Lung microvascular endothelial cell (primary cell): ENCODE measurements around the gene CDH3. TPM values are rescaled to one million over a fixed set of nuclear protein-coding genes. Genes with fewer than 3 reads are reported as not detected.
A peak's percentile ranks its signal among the peaks of the same experiment; 100 is the strongest.
"Not testable (repeated sequence)": the region's sequence is repeated elsewhere in the genome, so short reads cannot be mapped to it uniquely, and the experiment has no call there.

Experiments
- DNase-seq, 2 donors: peaks; one replicate each; pipeline versions ENCODE4 v3.0.0 to v3.0.0-alpha.2; 2010; ENCODE audit warnings: low read depth in 2 of 2
- total RNA-seq: library from RNA; depleted of rRNA; stranded (reverse); fragments of >200 nt; gene quantifications from 2 replicates; pipeline ENCODE4 v1.2.1, GENCODE V29; 2014

CDH3 gene
- total RNA-seq, 1 donor from 2014 or later, result not detected

DNA sequence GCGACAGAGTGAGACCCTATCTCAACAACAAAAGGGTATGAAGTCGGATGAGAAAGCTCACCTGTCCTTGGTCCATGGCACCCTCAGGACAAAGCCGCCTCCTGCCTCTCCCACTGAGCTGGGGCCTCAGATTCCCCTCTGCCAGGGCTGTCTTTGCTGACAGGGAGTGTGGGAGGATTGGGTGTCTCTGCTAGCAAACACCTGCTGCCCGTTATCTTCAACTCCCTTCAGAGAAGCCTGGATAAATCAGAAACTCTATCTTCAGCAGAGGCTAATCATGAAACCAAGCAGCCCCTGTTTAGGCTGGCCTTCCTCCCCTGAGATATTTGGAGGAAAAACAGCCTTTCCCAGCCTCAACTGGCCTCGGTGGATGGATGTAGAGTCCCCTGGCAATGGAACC is 55.7 kb downstream of the CDH3 start:
- no peak for DNase-seq

DNA sequence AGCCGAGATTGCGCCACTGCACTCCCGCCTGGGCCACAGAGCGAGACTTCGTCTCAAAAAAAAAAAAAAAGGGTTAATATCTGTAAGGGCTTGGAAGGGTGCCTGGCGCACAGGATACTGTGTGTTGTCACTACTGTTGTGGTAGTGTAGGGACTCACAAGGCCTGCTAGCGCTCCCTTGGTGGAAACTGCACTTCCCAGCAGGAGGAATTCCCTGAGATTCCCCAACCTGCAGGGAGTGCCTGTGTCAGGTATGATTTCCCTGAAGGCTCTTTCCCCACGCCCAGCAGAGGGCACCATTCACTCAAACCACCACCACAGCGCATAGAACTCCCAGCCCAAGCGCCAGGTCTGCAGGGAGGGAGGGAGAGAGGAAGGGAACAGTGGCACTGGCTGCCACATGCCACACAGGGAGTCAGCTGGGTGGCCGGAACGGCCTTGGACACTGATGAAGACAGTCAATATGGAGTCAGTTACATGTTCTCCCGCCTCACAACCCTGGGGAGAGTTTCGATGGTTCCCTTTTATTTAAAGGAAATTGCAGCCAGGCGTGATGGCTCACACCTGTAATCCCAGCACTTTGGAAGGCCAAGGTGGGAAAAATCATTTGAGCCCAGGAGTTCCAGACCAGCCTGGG is 59.2 kb downstream of the CDH3 start:
- DNase-seq, result peak; percentile 57 to 80

GRCh38 chr16:68707340-68708152 is 62.4 kb downstream of the CDH3 start:
- peak; percentile 6 to 52 for DNase-seq

DNA sequence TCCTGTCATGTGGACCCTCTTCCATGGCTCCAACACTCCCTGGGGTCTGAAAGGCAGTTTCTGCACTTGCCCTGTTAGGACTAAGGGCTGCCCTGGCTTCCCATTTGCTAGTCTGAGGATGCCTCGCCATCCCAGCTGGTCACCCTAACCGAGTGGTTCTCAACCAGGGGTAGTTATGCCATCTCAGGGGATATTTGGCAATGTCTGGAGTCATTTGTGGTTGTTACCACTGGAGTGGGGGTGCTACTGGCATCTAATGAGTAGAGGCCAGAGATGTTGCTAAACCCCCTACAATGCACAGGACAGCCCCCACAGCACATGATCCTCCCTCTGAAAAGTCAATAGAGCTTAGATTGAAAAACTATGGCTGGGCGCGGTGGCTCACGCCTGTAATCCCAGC is 65.1 kb downstream of the CDH3 start:
- DNase-seq, result no peak

DNA sequence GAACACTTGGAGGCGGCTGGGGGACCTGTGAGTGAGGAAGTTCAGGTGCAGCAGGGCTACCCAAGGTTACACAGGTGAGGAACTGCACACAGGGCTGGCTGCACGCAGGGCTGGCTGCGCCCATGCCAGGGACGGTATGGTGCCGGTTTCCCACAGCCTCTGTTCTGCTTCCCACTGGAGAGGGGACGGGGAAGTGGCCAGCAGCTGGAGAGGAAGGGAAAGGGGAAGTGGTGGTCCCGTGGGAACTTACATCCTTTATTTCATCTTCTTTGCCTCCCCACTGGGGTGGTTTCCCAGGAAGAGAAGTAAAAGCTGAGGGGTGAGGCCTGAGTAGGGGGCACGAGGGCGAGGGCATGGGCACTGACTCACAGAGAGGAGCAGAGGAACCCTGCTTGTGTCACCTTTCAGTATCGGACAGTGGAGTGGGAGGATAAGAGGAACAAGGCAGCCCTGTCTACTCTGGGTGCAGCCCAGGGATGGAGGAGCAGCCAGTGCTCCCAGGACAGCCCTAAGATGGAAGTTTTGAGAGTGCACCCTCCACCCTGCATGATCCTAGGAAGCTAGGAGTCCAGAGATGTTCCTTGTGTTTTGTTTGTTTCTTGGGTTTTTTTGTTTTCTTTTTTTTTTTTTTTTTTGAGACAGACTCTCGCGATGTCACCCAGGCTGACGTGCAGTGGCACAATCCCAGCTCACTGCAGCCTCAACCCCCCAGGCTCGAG is 66.5 kb downstream of the CDH3 start:
- no peak for DNase-seq

GRCh38 chr16:68713361-68713760 is 68.3 kb downstream of the CDH3 start:
- peak; percentile 20 to 43 for DNase-seq

DNA sequence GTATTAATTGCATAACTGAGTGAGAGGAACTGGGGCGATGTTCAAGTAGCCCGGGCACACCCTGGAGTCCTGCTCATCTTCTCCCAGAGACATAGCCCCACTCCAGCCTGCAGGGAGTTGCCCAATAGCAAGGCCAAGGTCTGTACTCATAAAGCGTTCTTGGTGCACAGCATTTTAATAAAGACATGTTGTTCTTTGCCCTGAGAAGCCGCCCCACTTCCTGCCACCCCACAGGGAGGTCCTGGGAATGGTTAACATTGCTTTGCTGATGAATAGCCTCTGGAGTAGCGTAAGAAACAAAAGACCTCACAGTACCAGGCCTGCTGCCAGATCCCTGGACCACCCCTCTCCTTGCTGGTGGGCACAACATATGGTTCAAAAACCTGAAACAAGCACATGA is 70.4 kb downstream of the CDH3 start:
- no peak for DNase-seq

- DNase-seq, result not testable (repeated sequence)
Observed at GRCh38 chr16:68716516-68716915, 71.4 kb downstream of the CDH3 start.

GRCh38 chr16:68717684-68718083 is 72.6 kb downstream of the CDH3 start:
- DNase-seq, result no peak

DNA sequence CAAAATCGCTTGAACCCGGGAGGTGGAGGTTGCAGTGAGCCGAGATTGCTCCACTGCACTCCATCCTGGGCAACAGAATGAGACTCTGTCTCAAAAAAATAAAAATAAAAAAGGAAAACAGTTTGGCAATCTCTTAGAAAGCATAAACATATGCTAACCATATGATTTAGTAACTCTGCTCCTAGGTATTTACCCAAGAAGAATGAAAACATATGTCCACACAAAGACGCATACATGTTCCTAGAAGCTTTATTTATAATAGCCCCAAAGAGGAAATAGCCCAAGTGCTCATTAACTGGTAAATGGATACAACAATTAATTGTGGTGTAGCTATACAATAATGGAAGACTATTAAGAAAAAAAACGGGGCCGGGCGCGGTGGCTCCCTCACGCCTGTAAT is 73.5 kb downstream of the CDH3 start:
- DNase-seq, result no peak

DNA sequence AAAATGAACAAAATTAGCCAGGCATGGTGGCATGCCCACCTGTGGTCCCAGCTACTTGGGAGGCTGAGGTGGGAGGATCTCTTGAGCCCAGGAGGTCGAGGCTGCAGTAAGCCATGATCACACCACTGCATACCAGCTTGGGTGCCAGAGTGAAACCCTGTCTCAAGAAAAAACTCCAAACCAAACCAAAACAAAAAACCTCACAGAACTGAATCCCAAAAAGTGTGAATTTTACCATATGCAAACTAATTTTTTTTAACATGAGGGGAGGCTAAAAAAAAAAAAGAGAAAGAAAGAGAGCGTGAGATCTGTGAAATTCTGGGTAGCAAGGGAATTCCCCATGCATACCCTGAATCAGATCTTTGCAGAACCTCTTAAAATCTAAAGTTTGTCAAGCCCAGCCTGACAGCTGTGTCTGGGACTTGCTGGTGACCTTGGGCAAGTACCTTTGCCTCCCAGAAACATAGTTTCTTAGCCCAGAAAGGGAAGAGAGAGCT is 74.9 kb downstream of the CDH3 start:
- DNase-seq, result no peak

GRCh38 chr16:68722119-68723024 is 77.3 kb downstream of the CDH3 start:
- no peak for DNase-seq

DNA sequence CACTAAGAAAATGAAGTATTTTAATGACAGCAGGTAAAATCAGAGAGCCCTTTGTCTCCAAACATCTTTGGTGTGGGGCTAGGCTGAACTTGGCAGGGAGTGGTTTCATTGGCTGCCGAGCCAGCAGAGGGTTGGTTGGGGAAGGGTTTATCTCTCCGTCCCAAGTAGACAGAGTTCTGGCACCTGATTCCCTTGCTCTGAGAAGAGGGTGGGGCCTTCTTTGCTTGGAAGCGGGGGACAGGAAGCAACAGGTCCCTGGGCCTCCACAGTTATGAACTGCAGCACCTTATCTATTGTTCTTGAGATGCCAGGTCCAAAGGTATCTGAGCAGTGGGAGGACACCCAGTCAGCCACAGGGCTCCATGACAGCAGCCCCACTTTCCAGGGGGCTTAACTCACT is 79.7 kb downstream of the CDH3 start:
- no peak for DNase-seq

GRCh38 chr16:68728523-68728922 is 83.4 kb downstream of the CDH3 start:
- no peak for DNase-seq

GRCh38 chr16:68731637-68732036 is 86.5 kb downstream of the CDH3 start:
- no peak for DNase-seq

- no peak for DNase-seq
Observed at GRCh38 chr16:68732042-68732680, 87.1 kb downstream of the CDH3 start.

- DNase-seq, result no peak
Observed at GRCh38 chr16:68732741-68733399, 87.8 kb downstream of the CDH3 start.

DNA sequence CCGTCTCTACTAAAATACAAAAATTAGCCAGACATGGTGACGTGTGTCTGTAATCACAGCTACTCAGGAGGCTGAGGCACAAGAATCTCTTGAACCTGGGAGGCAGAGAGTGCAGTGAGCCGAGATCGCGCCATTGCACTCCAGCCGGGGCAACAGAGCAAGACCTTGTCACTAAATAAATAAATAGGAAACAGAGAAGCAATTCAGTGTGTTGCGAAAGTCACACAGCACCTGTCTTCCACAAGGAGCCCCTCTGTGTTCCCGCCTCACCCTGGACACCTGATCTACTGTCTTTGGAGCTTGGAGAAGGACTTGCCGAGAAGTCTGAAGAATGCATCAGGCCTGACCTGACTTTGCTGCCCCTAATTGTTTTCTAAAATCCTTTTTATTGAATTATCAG is 88.5 kb downstream of the CDH3 start:
- DNase-seq, result no peak

DNA sequence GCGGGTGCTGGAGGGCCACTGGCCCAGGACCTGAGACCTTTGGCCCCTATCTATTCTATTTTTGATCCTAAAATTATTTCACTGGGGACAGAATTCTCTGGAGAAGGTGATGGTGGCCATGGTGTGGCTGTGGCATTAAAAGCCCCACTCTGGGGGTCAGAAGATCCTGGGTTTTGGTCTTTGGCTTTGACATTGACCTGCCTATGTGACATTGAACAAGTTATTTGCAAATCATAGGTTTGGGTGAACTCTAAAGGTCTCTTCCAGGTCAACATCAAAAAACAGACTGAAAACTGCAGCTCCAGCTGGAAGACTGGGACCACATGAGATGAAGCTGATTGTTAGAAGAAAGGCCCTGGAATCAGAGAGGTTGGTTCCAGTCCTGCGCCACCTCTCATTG is 89.7 kb downstream of the CDH3 start:
- DNase-seq, result no peak

DNA sequence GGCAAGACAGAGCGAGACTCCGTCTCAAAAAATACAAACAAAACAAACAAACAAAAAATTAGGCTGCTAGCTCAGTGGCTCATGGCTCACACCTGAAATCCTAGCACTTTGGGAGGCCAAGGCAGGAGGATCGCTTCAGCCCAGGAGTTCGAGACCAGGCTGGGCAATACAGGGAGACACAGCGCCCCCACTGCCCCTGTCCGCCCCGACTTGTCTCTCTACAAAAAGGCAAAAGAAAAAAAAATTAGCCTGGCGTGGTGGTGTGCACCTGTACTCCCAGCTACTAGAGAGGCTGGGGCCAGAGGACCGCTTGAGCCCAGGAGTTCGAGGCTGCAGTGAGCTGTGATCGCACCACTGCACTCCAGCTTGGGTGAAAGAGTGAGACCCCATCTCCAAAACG is 91.5 kb downstream of the CDH3 start:
- no peak for DNase-seq
